WI38 (cell line): ENCODE data around the gene UNC119.
"Not testable (repeated sequence)": the region's sequence is repeated elsewhere in the genome, so short reads cannot be mapped to it uniquely, and the experiment has no call there.

Experiments
- H3K4me3 ChIP-seq: 2 replicates; pipeline ENCODE4 v1.5.1; 2011; ENCODE audit warnings: low read depth, mild to moderate bottlenecking, control low read depth, low read length
- CTCF ChIP-seq: IDR thresholded peaks from 2 replicates; pipeline ENCODE4 v1.5.1; 2012; ENCODE audit warnings: low read depth, mild to moderate bottlenecking, control low read depth, low read length

UNC119 gene

DNA sequence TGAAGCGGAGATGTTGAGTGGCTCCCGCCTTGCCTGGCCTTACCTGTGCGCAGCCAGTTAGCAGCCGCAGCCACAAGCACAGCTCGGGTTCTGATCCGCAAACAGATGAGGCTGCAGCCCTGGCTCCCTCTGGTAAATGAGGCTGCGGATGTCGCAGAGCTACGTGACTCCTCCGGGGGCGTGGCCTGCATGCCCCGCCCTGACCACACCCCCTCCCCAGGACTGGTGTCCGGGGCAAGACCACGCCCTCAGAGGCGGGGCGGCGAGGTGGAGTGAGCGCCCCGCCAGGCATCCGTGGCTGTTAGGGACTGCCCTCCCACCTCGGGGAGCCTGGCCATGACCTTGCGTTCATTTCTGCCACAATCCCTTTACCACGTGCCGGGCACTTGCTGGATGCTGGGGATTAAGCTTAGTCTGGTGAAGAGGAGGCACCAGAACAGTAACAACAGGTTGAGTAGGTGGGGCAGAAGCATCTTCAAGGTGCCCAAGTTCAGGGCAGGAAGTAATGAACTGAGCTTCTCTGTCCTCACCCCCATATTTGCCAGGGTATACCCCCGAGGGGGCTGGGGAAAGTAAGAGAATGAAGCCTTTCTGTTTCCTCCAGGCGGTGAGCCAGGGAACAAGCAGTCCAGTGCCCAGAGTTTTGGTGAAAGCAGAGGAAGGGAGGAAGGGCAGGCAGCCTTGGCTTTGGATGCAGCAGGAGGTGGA, 24.5 kb upstream of the UNC119 start, which contains the start of gene ALDOC:
Gene ALDOC, minus strand, starts transcription at position 138 of the 708 bp plus-strand sequence. CDS start 1,363 bp downstream, outside the sequence.
- peak within 1 kb of the TSS; percentile 40 for H3K4me3 ChIP-seq
- no peak for TF ChIP-seq CTCF

DNA sequence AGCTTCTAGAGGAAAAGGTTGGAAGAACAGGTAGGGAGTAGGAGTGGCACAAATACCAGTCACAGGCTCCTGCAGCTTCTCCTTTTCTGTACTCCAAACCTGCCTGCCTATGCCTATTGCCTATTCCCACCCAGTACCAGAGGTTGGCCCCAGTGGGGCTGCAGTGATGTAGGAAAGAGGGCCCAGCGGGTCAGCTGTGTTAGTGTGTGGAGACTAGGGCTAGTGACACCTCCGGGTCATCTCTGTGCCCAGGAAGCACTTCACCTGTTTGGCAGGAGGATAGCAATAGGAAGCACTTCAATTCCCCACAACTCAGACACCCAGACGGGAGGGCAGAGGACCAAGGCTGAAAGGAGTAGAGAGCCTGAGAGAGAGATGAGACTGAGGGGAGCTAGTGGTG, 23.6 kb upstream of the UNC119 start:
- H3K4me3 ChIP-seq = not testable (repeated sequence)

DNA sequence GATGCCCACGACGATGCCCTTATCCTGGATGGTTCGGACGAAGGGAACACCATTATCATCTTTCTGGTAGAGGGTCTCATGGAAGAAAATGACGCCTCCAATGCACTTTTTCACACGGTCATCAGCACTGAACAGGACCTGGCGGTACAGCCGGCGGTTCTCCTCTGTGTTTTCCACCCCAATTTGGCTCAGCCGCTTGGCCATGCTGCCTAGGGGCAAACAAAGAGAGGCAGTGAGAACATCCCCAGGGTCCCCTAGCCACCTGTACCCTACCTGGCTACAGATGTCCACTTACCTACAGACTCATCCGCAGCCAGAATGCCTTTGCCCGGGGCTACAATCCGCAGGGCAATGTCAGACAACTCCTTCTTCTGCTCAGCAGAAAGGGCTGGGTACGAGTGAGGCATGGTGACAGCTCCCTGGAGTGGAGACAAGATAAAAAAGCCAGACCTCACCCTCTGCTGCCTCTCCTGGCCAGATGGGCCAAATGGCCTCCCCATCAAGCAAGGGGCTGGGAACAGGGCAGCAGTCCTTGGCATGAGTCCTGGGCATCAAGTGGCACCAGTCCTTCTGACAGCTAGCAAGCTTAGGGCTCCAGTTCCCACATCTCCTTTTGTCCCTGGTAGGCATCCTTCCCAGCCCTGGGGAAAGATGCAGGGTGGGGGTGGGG, 22.8 kb upstream of the UNC119 start:
- H3K4me3 ChIP-seq = no peak overlapping the region
- TF ChIP-seq CTCF = no peak

- H3K4me3 ChIP-seq = no peak overlapping the region
- TF ChIP-seq CTCF = no peak
Observed at GRCh38 chr17:28574526-28574925, 22.1 kb upstream of the UNC119 start.

DNA sequence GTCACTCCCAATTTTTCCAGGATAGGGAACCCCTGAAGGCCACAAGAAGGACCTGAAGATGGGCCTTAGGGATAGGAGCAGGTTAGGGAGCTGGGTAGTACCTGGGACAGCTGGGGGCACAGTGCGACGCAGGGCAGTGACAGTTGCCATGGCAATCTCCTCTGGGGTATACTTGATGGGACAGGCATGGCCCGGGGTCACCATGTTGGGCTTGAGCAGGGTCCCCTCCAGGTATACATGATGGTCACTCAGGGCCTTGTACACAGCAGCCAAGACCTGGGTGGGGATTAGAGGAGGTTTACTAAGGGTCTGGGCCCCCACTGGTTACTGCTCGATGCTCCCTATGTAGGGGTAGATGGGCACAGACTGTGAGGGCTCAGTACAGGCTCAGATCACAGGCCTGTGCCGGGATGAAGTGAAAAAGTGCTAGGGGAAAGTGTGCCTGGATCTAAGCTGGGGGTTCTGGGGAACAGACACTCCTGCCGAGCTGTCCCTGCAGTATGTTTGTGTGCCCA, 21.6 kb upstream of the UNC119 start:
- no peak for TF ChIP-seq CTCF
- H3K4me3 ChIP-seq = no peak overlapping the region

DNA sequence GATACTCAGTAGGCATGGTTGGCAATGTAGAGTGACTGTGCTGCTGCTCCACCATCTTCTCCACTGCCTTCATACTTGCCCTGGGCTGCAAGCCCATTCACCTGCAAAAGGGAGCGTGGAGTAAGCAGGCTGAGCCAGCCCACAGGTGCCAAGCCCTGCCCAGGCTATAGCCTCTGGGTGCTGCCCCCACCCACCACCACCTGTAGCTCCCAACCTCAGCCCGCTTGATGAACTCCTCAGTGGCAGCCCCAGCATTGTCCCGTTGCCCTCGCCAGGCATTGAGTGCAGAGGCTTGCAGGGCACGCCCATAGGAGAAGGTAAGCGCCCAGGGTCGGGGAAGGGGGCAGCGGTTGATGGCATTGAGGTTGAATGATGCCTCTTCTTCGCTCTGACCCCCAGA, 21.1 kb upstream of the UNC119 start:
- TF ChIP-seq CTCF = no peak
- H3K4me3 ChIP-seq = no peak overlapping the region

GRCh38 chr17:28573040-28573380, 20.6 kb upstream of the UNC119 start:
- no peak for TF ChIP-seq CTCF
- H3K4me3 ChIP-seq = no peak overlapping the region
